Neural cell (in vitro differentiated cells): ENCODE measurements around the gene ACVR1C. TPM values are rescaled to one million over a fixed set of nuclear protein-coding genes. Genes with fewer than 3 reads are reported as not detected.
"Not testable (repeated sequence)": the region's sequence is repeated elsewhere in the genome, so short reads cannot be mapped to it uniquely, and the experiment has no call there.

Experiments
- H2AFZ ChIP-seq: fragments of 200-600, 300-800 bp; sonication (generic), shearing (Covaris generic); 2 replicates; pipeline ENCODE4 v1.6.0; 2014; ENCODE audit warnings: low read depth, mild to moderate bottlenecking, antibody characterized with exemption, low read length, moderate library complexity
- H3F3A ChIP-seq: fragments of 200-600 bp; shearing (Covaris generic); 2 replicates; pipeline ENCODE4 v1.6.1; 2016; ENCODE audit warnings: mild to moderate bottlenecking, moderate library complexity, mixed read lengths, antibody characterized with exemption, low read length; ENCODE audit not compliant: insufficient read depth, poor library complexity, severe bottlenecking
- H3K27ac ChIP-seq: fragments of 200-600, 300-800 bp; sonication (generic), shearing (Covaris generic); 2 replicates; pipeline ENCODE4 v1.5.1; 2014; ENCODE audit warnings: mild to moderate bottlenecking, low read length, moderate library complexity
- H3K27me3 ChIP-seq: fragments of 300-800, 200-600 bp; sonication (generic), shearing (Covaris generic); 2 replicates; pipeline ENCODE4 v1.6.0; 2014; ENCODE audit warnings: mild to moderate bottlenecking, low read depth, low read length, moderate library complexity; ENCODE audit not compliant: insufficient read depth
- H3K36me3 ChIP-seq: fragments of 300-800, 200-600 bp; sonication (generic), shearing (Covaris generic); 2 replicates; pipeline ENCODE4 v1.5.1; 2014; ENCODE audit warnings: mild to moderate bottlenecking, antibody characterized with exemption, low read length, moderate library complexity; ENCODE audit not compliant: insufficient read depth
- H3K4me2 ChIP-seq: fragments of 300-800, 200-600 bp; sonication (generic), shearing (Covaris generic); 2 replicates; pipeline ENCODE4 v1.6.0; 2014; ENCODE audit warnings: mild to moderate bottlenecking, low read length
- H3K4me3 ChIP-seq: fragments of 300-800, 200-600 bp; sonication (generic), shearing (Covaris generic); 2 replicates; pipeline ENCODE4 v1.5.1; 2014; ENCODE audit warnings: mild to moderate bottlenecking, low read length, moderate library complexity
- H3K79me2 ChIP-seq: fragments of 200-600 bp; shearing (Covaris generic); replicated peaks from 2 replicates; pipeline ENCODE4 v1.6.0; 2014; ENCODE audit warnings: mild to moderate bottlenecking, low read length, moderate library complexity; ENCODE audit not compliant: insufficient read depth
- H3K9ac ChIP-seq: fragments of 300-800, 200-600 bp; sonication (generic), shearing (Covaris generic); 2 replicates; pipeline ENCODE4 v1.6.1; 2016; ENCODE audit warnings: mild to moderate bottlenecking, low read length, mixed read lengths
- H3K9me2 ChIP-seq: fragments of 200-600 bp; shearing (Covaris generic); 2 replicates; pipeline ENCODE4 v1.6.1; 2016; ENCODE audit warnings: mild to moderate bottlenecking, low read length, mixed read lengths; ENCODE audit not compliant: insufficient read depth
- H3K9me3 ChIP-seq: fragments of 200-600, 300-800 bp; sonication (generic), shearing (Covaris generic); 2 replicates; pipeline ENCODE4 v1.6.1; 2016; ENCODE audit warnings: mild to moderate bottlenecking, mixed run types, low read length, moderate library complexity, mixed read lengths
- H4K20me1 ChIP-seq: fragments of 200-600 bp; shearing (Covaris generic); 2 replicates; pipeline ENCODE4 v1.6.1; 2016; ENCODE audit warnings: mild to moderate bottlenecking, mixed run types; ENCODE audit not compliant: insufficient read depth
- CTCF ChIP-seq: fragments of 450-650 bp; IDR thresholded peaks from 2 replicates; pipeline ENCODE4 v1.5.1; 2014; ENCODE audit warnings: antibody characterized with exemption, mild to moderate bottlenecking, moderate library complexity; ENCODE audit not compliant: poor library complexity, severe bottlenecking
- EZH2 ChIP-seq: fragments of 200-600, 300-800 bp; shearing (Covaris generic), sonication (generic); IDR thresholded peaks from 2 replicates; pipeline ENCODE4 v1.6.1; 2014; ENCODE audit warnings: antibody characterized with exemption, low read length, borderline replicate concordance, mild to moderate bottlenecking; ENCODE audit not compliant: insufficient read depth, poor library complexity, severe bottlenecking
- MXI1 ChIP-seq: fragments of 450-650 bp; conservative IDR thresholded peaks from 2 replicates; pipeline ENCODE4 v1.6.1; 2014; ENCODE audit warnings: antibody characterized with exemption, mild to moderate bottlenecking; ENCODE audit not compliant: poor library complexity, severe bottlenecking
- POLR2AphosphoS5 ChIP-seq: IDR thresholded peaks from 2 replicates; pipeline ENCODE4 v1.6.1; 2012
- REST ChIP-seq: IDR thresholded peaks from 2 replicates; pipeline ENCODE4 v1.6.1; 2012; ENCODE audit warnings: borderline replicate concordance
- SMC3 ChIP-seq: fragments of 450-650 bp; conservative IDR thresholded peaks from 2 replicates; pipeline ENCODE4 v1.6.1; 2014; ENCODE audit warnings: antibody characterized with exemption, mild to moderate bottlenecking, moderate library complexity; ENCODE audit not compliant: poor library complexity
- polyA plus RNA-seq: library from polyadenylated mRNA; depleted of rRNA; stranded (reverse); fragments of >200 nt; gene quantifications from 2 replicates; pipeline ENCODE4 v1.2.3, GENCODE V29; 2014

The ACVR1C gene
- polyA plus RNA-seq, 1 donor from 2014 or later: 0.26 TPM

- H3K27ac ChIP-seq: no peak overlapping the region
- H3K27me3 ChIP-seq: no peaks in the 10 kb centered on the region
- no peaks in the 10 kb centered on the region for H4K20me1 ChIP-seq
- H2AFZ ChIP-seq: no peak overlapping the region
- H3K4me3 ChIP-seq: no peak overlapping the region
- no peaks in the 10 kb centered on the region for H3K9me2 ChIP-seq
- H3K36me3 ChIP-seq: no peaks in the 10 kb centered on the region
- H3K9ac ChIP-seq: no peak overlapping the region
- no peak for TF ChIP-seq MXI1
- TF ChIP-seq CTCF: no peak
- no peak for TF ChIP-seq SMC3
- TF ChIP-seq REST: no peak
- no peaks in the 10 kb centered on the region for H3F3A ChIP-seq
- H3K4me2 ChIP-seq: no peak overlapping the region
- H3K79me2 ChIP-seq: no peaks in the 10 kb centered on the region
- no peaks in the 10 kb centered on the region for H3K9me3 ChIP-seq
Measured at GRCh38 chr2:157526070-157526469, 102.6 kb downstream of the ACVR1C start.

GRCh38 chr2:157523270-157524247 lies 105.1 kb downstream of the ACVR1C start:
- Histone ChIP-seq H2AFZ (no peak overlapping the region), H3K27me3 (no peaks in the 10 kb centered on the region), H3K79me2 (no peaks in the 10 kb centered on the region), H3K36me3 (no peaks in the 10 kb centered on the region), H3K4me3 (no peak overlapping the region), H3F3A (no peaks in the 10 kb centered on the region), H3K27ac (peak overlapping the region; percentile 1), H3K9me2 (no peaks in the 10 kb centered on the region), H3K4me2 (no peak overlapping the region), H3K9ac (no peak overlapping the region), H3K9me3 (no peaks in the 10 kb centered on the region), H4K20me1 (no peaks in the 10 kb centered on the region)
- no peak for TF ChIP-seq CTCF
- TF ChIP-seq POLR2AphosphoS5: peak; percentile 20
- TF ChIP-seq EZH2: no peak
- peak; percentile 72 for TF ChIP-seq REST
- no peak for TF ChIP-seq SMC3

- H3K4me2 ChIP-seq, H3K27me3 ChIP-seq, H3K9me3 ChIP-seq, H3K36me3 ChIP-seq, H3K9me2 ChIP-seq, H4K20me1 ChIP-seq, H3K4me3 ChIP-seq, H3K27ac ChIP-seq, H3K79me2 ChIP-seq, H3K9ac ChIP-seq, H2AFZ ChIP-seq, H3F3A ChIP-seq: not testable (repeated sequence)
Measured at GRCh38 chr2:157514966-157515365, 113.7 kb downstream of the ACVR1C start.
